CD8-positive, alpha-beta memory T cell (primary cell): Measurements from ENCODE around the gene E2F2. TPM values are rescaled to one million over a fixed set of nuclear protein-coding genes. Genes with fewer than 3 reads are reported as not detected.

Experiments used
- CTCF ChIA-PET: fragments of 350-600 bp; sonication (Branson Sonifier 250); formaldehyde crosslinking; loops from one replicate; lab custom pipeline; 2021; ENCODE audit warnings: antibody characterized with exemption; lab: Charles Lee
- POLR2A ChIA-PET: fragments of 350-600 bp; sonication (Branson Sonifier 250); formaldehyde crosslinking; loops from one replicate; lab custom pipeline; 2021; ENCODE audit warnings: antibody characterized with exemption; lab: Charles Lee
- DNase-seq, 5 donors: peaks; one replicate each; pipeline versions ENCODE4 v3.0.0 to v3.0.0-alpha.2; 2020 to 2022; ENCODE audit warnings: mixed read lengths in 1 of 5
- H3K27ac ChIP-seq: one replicate; pipeline ENCODE4 v1.7.0; 2013; ENCODE audit warnings: low read depth, mild to moderate bottlenecking, low read length, moderate library complexity
- H3K27me3 ChIP-seq: 2 replicates; pipeline ENCODE4 v1.7.0; 2013; ENCODE audit warnings: low read length, mild to moderate bottlenecking; ENCODE audit not compliant: insufficient read depth, poor library complexity, severe bottlenecking
- H3K36me3 ChIP-seq: 2 replicates; pipeline ENCODE4 v1.7.0; 2013; ENCODE audit warnings: mild to moderate bottlenecking, low read length, moderate library complexity; ENCODE audit not compliant: insufficient read depth
- H3K4me1 ChIP-seq: 2 replicates; pipeline ENCODE4 v1.7.0; 2013; ENCODE audit warnings: mild to moderate bottlenecking, low read length, moderate library complexity; ENCODE audit not compliant: insufficient read depth
- H3K4me3 ChIP-seq: 2 replicates; pipeline ENCODE4 v1.7.0; 2013; ENCODE audit warnings: mild to moderate bottlenecking, low read length
- H3K9me3 ChIP-seq: 2 replicates; pipeline ENCODE4 v1.7.0; 2013; ENCODE audit warnings: mild to moderate bottlenecking, low read length
- H3K27ac Mint-ChIP-seq, 8 donors: one replicate each; pipeline ENCODE4 v1.8.0; 2020 to 2021; ENCODE audit warnings: mixed read lengths in 8 of 8, mild to moderate bottlenecking in 6 of 8, inconsistent platforms in 3 of 8, moderate library complexity in 3 of 8
- H3K27me3 Mint-ChIP-seq, 2 donors: one replicate each; pipeline ENCODE4 v1.8.0; 2020 to 2021; ENCODE audit warnings: mixed read lengths in 2 of 2, mild to moderate bottlenecking in 1 of 2, moderate library complexity in 1 of 2
- H3K36me3 Mint-ChIP-seq, 3 donors: one replicate each; pipeline ENCODE4 v1.8.0; 2020 to 2021; ENCODE audit warnings: mixed read lengths in 3 of 3, inconsistent platforms in 1 of 3, mild to moderate bottlenecking in 1 of 3
- H3K4me1 Mint-ChIP-seq, 3 donors: one replicate each; pipeline ENCODE4 v1.8.0; 2020 to 2021; ENCODE audit warnings: mixed read lengths in 3 of 3, inconsistent platforms in 1 of 3, mild to moderate bottlenecking in 1 of 3
- H3K4me3 Mint-ChIP-seq, 7 donors: one replicate each; pipeline ENCODE4 v1.8.0; 2020 to 2021; ENCODE audit warnings: mixed read lengths in 7 of 7, mild to moderate bottlenecking in 6 of 7, moderate library complexity in 4 of 7, inconsistent platforms in 2 of 7
- H3K9me3 Mint-ChIP-seq, 5 donors: one replicate each; pipeline ENCODE4 v1.8.0; 2020 to 2022; ENCODE audit warnings: mixed read lengths in 5 of 5, mild to moderate bottlenecking in 3 of 5, moderate library complexity in 2 of 5, inconsistent platforms in 1 of 5
- polyA plus RNA-seq: library from polyadenylated mRNA; unstranded; fragments of 300-500 nt; fragmentation: Illumina TruSeq; gene quantifications from one replicate; pipeline ENCODE4 v1.2.3, GENCODE V29; 2021
- total RNA-seq, 2 experiments: library from RNA; stranded (reverse); gene quantifications; one replicate each; pipeline ENCODE4 v1.2.3, GENCODE V29; 2021

Gene E2F2
- total and polyA plus RNA-seq, 3 experiments from 2014 or later: 0.76 to 19.6 (median 19.1) TPM

DNA sequence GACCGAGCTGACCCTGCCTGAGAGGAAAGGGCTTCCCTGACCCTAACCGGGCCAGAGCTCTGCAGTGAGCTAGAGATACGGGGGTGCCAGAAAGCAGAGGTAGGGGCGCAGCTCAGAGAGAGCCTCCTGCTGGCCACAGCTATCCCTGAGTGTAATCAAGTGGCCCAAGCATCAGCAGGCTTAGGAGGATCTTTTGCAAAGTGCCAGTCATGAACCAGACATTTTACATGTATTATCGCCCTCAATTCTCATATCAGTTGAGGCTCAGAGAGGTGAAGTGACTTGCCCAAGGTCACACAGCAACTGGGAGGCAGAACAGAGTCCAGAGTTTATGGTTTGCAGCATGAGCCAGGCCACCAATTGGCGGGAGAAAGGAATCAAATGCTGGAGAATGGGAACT, 35.3 kb upstream of the E2F2 start:
- Histone ChIP-seq H3K4me3 (no peak overlapping the region), H3K4me1 (peaks cover 23% of the 10 kb centered on the region), H3K27me3 (peaks cover 13% of the 10 kb centered on the region), H3K9me3 (no peaks in the 10 kb centered on the region), H3K27ac (no peak overlapping the region), H3K36me3 (no peaks in the 10 kb centered on the region)
- ChIA-PET POLR2A (no interaction called here), CTCF (interaction anchor here (0.9 to 1.2 kb wide), 2 partner anchors 68 to 71 kb away, joined by 4 read pairs; no protein-coding TSS in a partner anchor)
- DNase-seq: no peak
- Mint-ChIP-seq H3K27ac (no peak overlapping the region), H3K4me3 (peak overlapping the region in 2 of 7 donors; percentile 41 to 49), H3K9me3 (no peaks in the 10 kb centered on the region), H3K27me3 (peaks cover 21 to 34% of the 10 kb centered on the region in 2 donors), H3K4me1 (peaks cover 9 to 22% (median 14%) of the 10 kb centered on the region in 3 donors), H3K36me3 (no peaks in the 10 kb centered on the region)

DNA sequence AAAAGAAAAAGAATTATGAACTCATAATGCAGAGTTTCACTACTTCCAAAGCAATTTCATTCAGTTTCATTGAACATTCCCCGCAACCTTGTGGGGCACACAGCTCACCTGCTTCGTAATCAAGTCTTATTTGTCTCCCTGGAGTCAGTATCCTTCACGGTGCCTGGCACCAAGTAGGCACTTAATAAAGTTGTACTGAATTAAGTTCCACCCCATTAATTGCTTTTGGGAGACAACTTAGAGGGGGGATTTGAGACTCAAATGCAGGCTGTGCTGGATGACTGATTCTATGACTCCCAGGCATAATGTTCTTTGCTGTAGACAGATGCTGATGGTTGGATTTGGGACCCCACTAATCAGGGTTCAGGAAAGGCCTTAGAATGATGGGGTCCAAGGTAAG, 34.7 kb upstream of the E2F2 start:
- Histone ChIP-seq H3K27me3 (peaks cover 13% of the 10 kb centered on the region), H3K36me3 (no peaks in the 10 kb centered on the region), H3K4me3 (no peak overlapping the region), H3K4me1 (peaks cover 24% of the 10 kb centered on the region), H3K9me3 (no peaks in the 10 kb centered on the region), H3K27ac (no peak overlapping the region)
- Mint-ChIP-seq H3K27me3 (peaks cover 21 to 32% of the 10 kb centered on the region in 2 donors), H3K27ac (peak overlapping the region in 1 of 8 donors; percentile 19), H3K4me3 (no peak overlapping the region), H3K4me1 (peaks cover 9 to 25% (median 14%) of the 10 kb centered on the region in 3 donors), H3K9me3 (no peaks in the 10 kb centered on the region), H3K36me3 (no peaks in the 10 kb centered on the region)
- DNase-seq: no peak
- POLR2A ChIA-PET: interaction anchor here (0.9 kb wide), 1 partner anchor 1180 kb away, joined by 3 read pairs; no protein-coding TSS in a partner anchor
- CTCF ChIA-PET: interaction anchor here (0.9 to 1.2 kb wide), 2 partner anchors 69 to 72 kb away, joined by 4 read pairs; no protein-coding TSS in a partner anchor

DNA sequence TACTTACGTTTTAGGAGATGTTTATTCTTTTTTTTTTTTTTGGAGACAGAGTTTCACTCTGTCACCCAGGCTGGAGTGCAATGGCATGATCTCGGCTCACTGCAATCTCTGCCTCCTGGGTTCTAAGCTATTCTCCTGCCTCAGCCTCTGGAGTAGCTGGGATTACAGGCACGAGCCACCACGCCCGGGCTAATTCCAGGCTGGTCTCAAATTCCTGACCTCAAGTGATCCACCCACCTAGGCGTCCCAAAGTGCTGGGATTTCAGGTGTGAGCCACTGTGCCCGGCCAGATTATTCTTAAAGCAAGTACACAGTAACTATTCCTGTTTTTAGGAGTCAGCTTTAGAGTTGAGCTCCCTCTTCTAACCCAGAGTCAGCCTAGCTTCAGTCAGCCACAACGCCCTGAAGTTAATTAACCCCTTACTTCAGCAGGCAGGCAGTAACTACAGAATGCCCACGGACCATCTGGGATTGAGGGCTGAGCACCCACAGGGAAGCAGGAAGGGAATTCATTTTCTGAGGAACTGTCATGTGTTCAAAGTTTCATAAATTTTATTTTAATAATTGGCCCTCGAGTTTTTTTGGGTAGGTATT, 33.6 kb upstream of the E2F2 start:
- Mint-ChIP-seq H3K27me3 (peaks cover 20 to 24% of the 10 kb centered on the region in 2 donors), H3K4me1 (peaks cover 15 to 36% (median 26%) of the 10 kb centered on the region in 3 donors), H3K27ac (no peak overlapping the region), H3K9me3 (no peaks in the 10 kb centered on the region), H3K36me3 (no peaks in the 10 kb centered on the region), H3K4me3 (no peak overlapping the region)
- Histone ChIP-seq H3K9me3 (no peaks in the 10 kb centered on the region), H3K27ac (no peak overlapping the region), H3K36me3 (no peaks in the 10 kb centered on the region), H3K27me3 (peaks cover 10% of the 10 kb centered on the region), H3K4me3 (no peak overlapping the region), H3K4me1 (peaks cover 32% of the 10 kb centered on the region)
- no peak for DNase-seq
- ChIA-PET CTCF (interaction anchor here (0.7 to 2.1 kb wide), 5 partner anchors 20 to 72 kb away, joined by 3 to 8 read pairs (median 4); no protein-coding TSS in a partner anchor), POLR2A (interaction anchor here (0.9 kb wide), 1 partner anchor 1179 kb away, joined by 3 read pairs; no protein-coding TSS in a partner anchor)

DNA sequence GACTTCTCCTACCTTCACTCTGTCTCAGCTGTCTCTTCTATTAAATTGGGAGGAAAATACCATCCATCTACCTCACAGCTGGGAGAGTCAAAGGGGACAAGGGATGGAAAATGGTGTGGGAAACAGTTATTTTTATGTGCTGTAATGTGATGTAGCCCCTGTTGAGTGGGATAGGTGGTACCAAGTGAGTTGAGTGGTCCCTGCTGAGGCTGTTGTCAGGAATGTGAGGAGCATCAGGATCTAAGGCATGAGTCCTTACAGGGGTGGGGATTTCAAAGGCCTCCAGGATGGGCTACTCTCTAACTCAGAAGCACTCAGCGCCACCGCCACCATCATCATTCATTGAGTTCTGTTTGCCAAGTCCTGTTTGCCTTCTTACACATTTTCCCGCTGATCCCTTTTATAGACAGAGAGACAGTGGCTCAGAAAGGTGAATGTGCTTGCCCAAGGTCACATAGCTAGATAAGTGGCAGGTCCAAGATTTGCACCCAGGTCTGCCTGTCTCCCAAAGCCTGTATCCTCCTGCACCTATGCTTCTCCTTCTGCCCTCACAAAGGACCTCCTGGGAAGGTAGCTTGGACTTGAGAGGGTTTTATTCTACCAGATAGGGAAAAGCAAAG, 32.8 kb upstream of the E2F2 start:
- H3K27ac ChIP-seq: no peak overlapping the region
- CTCF ChIA-PET: interaction anchor here (0.7 to 2.8 kb wide), 7 partner anchors 9 to 73 kb away, joined by 3 to 8 read pairs (median 4); no protein-coding TSS in a partner anchor
- DNase-seq: no peak

DNA sequence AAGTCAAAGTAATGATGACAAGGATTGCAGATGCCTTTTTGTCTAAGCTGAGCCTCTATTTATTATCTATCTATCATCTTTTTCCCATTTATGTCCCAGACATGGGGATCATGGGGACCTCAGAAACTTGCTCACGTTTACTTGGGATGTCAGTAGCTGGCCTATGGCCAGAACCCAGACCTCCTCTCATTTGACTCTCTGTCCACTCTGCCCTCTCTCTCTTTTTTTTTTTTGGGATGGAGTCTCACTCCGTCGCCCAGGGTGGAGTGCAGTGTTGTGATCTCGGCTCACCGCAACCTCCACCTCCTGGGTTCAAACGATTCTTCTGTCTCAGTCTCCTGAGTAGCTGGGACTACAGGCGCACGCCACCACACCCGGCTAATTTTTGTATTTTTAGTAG, 32.0 kb upstream of the E2F2 start:
- DNase-seq: no peak
- peaks cover 16 to 34% (median 28%) of the 10 kb centered on the region in 3 donors for H3K4me1 Mint-ChIP-seq
- H3K36me3 Mint-ChIP-seq: peaks cover 0 to 9% (median 0%) of the 10 kb centered on the region in 3 donors
- Histone ChIP-seq H3K4me3 (no peak overlapping the region), H3K9me3 (no peaks in the 10 kb centered on the region), H3K27ac (peak overlapping the region; percentile 52), H3K27me3 (no peaks in the 10 kb centered on the region), H3K4me1 (peaks cover 26% of the 10 kb centered on the region), H3K36me3 (no peaks in the 10 kb centered on the region)
- peaks cover 11 to 15% of the 10 kb centered on the region in 2 donors for H3K27me3 Mint-ChIP-seq
- CTCF ChIA-PET: interaction anchor here (1.4 to 2.8 kb wide), 3 partner anchors 8 to 74 kb away, joined by 3 to 7 read pairs (median 6); no protein-coding TSS in a partner anchor
- POLR2A ChIA-PET: interaction anchor here (0.6 kb wide), 1 partner anchor 75 kb away, joined by 3 read pairs; no protein-coding TSS in a partner anchor
- H3K27ac Mint-ChIP-seq: no peak overlapping the region
- H3K9me3 Mint-ChIP-seq: no peaks in the 10 kb centered on the region
- peak overlapping the region in 1 of 7 donors; percentile 43 for H3K4me3 Mint-ChIP-seq

More for the DNA sequence above, 32.8 kb upstream of the E2F2 start:
- peaks cover 32% of the 10 kb centered on the region for H3K4me1 ChIP-seq
- POLR2A ChIA-PET: no interaction called here
- Mint-ChIP-seq H3K36me3 (peaks cover 0 to 6% (median 0%) of the 10 kb centered on the region in 3 donors), H3K4me1 (peaks cover 18 to 33% (median 25%) of the 10 kb centered on the region in 3 donors), H3K4me3 (peak overlapping the region in 1 of 7 donors; percentile 43), H3K27me3 (peaks cover 17 to 18% of the 10 kb centered on the region in 2 donors), H3K27ac (peak overlapping the region in 1 of 8 donors; percentile 11), H3K9me3 (no peaks in the 10 kb centered on the region)
- H3K36me3 ChIP-seq: no peaks in the 10 kb centered on the region
- H3K4me3 ChIP-seq: no peak overlapping the region
- H3K9me3 ChIP-seq: no peaks in the 10 kb centered on the region
- peaks cover 3% of the 10 kb centered on the region for H3K27me3 ChIP-seq

DNA sequence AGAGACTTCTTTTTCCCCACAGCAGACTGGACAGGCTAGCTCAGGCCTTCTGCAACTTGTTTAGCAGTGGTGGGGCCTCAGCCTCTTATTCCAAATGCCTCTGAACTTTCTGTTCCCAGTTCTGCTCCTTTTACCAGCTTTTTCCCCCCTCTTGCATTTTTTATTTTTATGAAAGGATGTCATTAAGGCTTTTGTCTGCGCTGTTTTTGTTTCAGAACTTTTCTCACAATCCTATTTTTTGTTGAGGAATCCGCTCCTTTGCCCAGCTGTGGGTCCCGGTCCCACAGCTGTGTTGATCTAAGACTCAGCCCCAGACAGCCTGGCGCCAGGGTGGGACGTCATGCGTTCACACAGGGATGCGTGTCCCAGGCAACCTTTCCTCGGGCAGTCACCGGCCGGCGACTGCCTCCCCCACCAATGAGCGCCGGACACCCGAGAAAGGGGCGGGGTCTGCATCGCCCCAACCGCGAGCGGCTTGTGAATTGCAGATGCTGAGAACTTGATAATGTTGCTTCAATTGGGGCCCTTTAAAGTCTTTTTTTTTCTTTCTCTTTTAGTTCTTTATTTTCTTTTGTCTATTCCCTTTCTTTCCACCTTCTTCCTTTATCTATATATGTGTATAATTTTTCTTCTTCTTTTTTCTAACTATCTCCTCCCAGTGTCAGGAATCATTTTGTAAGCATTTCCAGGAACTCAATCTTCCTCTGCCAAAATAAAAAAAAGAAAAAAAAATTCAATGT, 31.3 kb upstream of the E2F2 start:
- peak in 1 of 5 donors; percentile 46 for DNase-seq
- Mint-ChIP-seq H3K27ac (peak overlapping the region in 2 of 8 donors; percentile 32 to 84), H3K4me3 (peak overlapping the region in 1 of 7 donors; percentile 41), H3K9me3 (no peaks in the 10 kb centered on the region), H3K27me3 (peaks cover 7 to 13% of the 10 kb centered on the region in 2 donors), H3K4me1 (peaks cover 21 to 41% (median 31%) of the 10 kb centered on the region in 3 donors), H3K36me3 (peaks cover 0 to 9% (median 0%) of the 10 kb centered on the region in 3 donors)
- ChIA-PET CTCF (interaction anchor here (1.6 to 2.8 kb wide), 3 partner anchors 15 to 75 kb away, joined by 5 to 7 read pairs (median 6); no protein-coding TSS in a partner anchor), POLR2A (interaction anchor here (0.6 kb wide), 3 partner anchors 15 to 225 kb away, joined by 3 to 6 read pairs (median 3); no protein-coding TSS in a partner anchor)
- peak overlapping the region; percentile 52 for H3K27ac ChIP-seq
- no peaks in the 10 kb centered on the region for H3K9me3 ChIP-seq
- H3K27me3 ChIP-seq: no peaks in the 10 kb centered on the region
- H3K4me1 ChIP-seq: peaks cover 27% of the 10 kb centered on the region
- H3K4me3 ChIP-seq: no peak overlapping the region
- no peaks in the 10 kb centered on the region for H3K36me3 ChIP-seq

DNA sequence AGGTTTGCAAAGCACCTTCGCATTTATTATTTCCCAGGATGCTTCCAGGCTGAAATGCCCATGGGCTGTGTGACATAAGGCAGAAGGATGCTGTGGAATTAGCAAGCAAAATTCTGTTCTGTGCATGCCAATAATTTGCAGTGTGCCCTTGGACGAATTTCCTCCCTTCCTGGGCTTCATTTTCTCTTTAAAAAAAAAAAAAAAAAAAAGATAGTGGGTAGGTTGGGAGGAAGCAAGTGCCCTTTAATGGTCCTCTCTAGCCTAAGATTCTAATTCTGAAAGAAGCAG, 30.7 kb upstream of the E2F2 start:
- H3K4me1 ChIP-seq: peaks cover 32% of the 10 kb centered on the region
- peak overlapping the region in 1 of 8 donors; percentile 25 for H3K27ac Mint-ChIP-seq
- peak overlapping the region in 1 of 7 donors; percentile 44 for H3K4me3 Mint-ChIP-seq
- H3K27me3 Mint-ChIP-seq: peaks cover 7 to 9% of the 10 kb centered on the region in 2 donors
- H3K36me3 ChIP-seq: no peaks in the 10 kb centered on the region
- ChIA-PET CTCF (interaction anchor here (1.6 to 2.8 kb wide), 2 partner anchors 15 to 76 kb away, joined by 5 to 7 read pairs; no protein-coding TSS in a partner anchor), POLR2A (interaction anchor here (0.6 kb wide), 2 partner anchors 16 to 226 kb away, joined by 3 to 6 read pairs; no protein-coding TSS in a partner anchor)
- H3K9me3 Mint-ChIP-seq: no peaks in the 10 kb centered on the region
- H3K27ac ChIP-seq: peak overlapping the region; percentile 52
- H3K36me3 Mint-ChIP-seq: peaks cover 0 to 9% (median 1%) of the 10 kb centered on the region in 3 donors
- no peak for DNase-seq
- H3K4me1 Mint-ChIP-seq: peaks cover 26 to 47% (median 37%) of the 10 kb centered on the region in 3 donors
- H3K4me3 ChIP-seq: no peak overlapping the region
- no peaks in the 10 kb centered on the region for H3K27me3 ChIP-seq
- no peaks in the 10 kb centered on the region for H3K9me3 ChIP-seq
